Small intestine (tissue), 7 donors: ENCODE results near the gene SRSF11. TPM values are rescaled to one million over a fixed set of nuclear protein-coding genes. Genes with fewer than 3 reads are reported as not detected.
"Not testable (repeated sequence)": the region's sequence is repeated elsewhere in the genome, so short reads cannot be mapped to it uniquely, and the experiment has no call there.

ENCODE experiments used
- DNase-seq, 2 donors: peaks; one replicate each; pipeline versions ENCODE4 v3.0.0 to v3.0.0-alpha.2; 2013
- FAIRE-seq: peaks from 2 replicates; lab custom pipeline; 2012; peaks lifted over from hg19 to GRCh38; lab: Jason Lieb, UNC
- H3K27ac ChIP-seq, 3 donors: one replicate each; pipeline ENCODE4 v1.5.1; 2013; ENCODE audit warnings: low read length in 2 of 3, mild to moderate bottlenecking in 2 of 3, control low read depth in 1 of 3, inconsistent platforms in 1 of 3, low read depth in 1 of 3, moderate library complexity in 1 of 3
- H3K27me3 ChIP-seq, 3 donors: one replicate each; pipeline ENCODE4 v1.6.1; 2013; ENCODE audit warnings: low read length in 3 of 3, inconsistent platforms in 1 of 3; ENCODE audit not compliant: control insufficient read depth in 3 of 3, insufficient read depth in 3 of 3
- H3K36me3 ChIP-seq, 3 donors: one replicate each; pipeline ENCODE4 v1.6.1; 2013; ENCODE audit warnings: low read length in 3 of 3, inconsistent platforms in 1 of 3, low read depth in 1 of 3, mild to moderate bottlenecking in 1 of 3, moderate library complexity in 1 of 3; ENCODE audit not compliant: control insufficient read depth in 3 of 3, insufficient read depth in 2 of 3
- H3K4me1 ChIP-seq, 3 donors: one replicate each; pipeline ENCODE4 v1.6.1; 2013; ENCODE audit warnings: low read length in 2 of 3, inconsistent platforms in 1 of 3, low read depth in 1 of 3, mild to moderate bottlenecking in 1 of 3, moderate library complexity in 1 of 3; ENCODE audit not compliant: control insufficient read depth in 3 of 3, insufficient read depth in 2 of 3
- H3K4me3 ChIP-seq, 3 donors: one replicate each; pipeline ENCODE4 v1.5.1; 2013; ENCODE audit warnings: low read length in 3 of 3, control low read depth in 1 of 3, inconsistent platforms in 1 of 3, low read depth in 1 of 3, mild to moderate bottlenecking in 1 of 3, moderate library complexity in 1 of 3
- H3K9me3 ChIP-seq, 2 donors: one replicate each; pipeline ENCODE4 v1.6.1; 2013; ENCODE audit warnings: low read depth in 1 of 2, low read length in 1 of 2; ENCODE audit not compliant: control insufficient read depth in 2 of 2, insufficient read depth in 1 of 2
- WGBS, 3 donors: extraction: QIAGEN DNeasy Blood & Tissue Kit; methylation state at CpG; one replicate each; pipeline ENCODE4 v1.1.7; 2013; 5-methylcytosine and 5-hydroxymethylcytosine counted together
- polyA plus RNA-seq, 4 donors: library from polyadenylated mRNA; stranded (reverse) in 3 of 4; unstranded in 1 of 4; fragments of 200-250 nt in 3 of 4; fragments of 120-200 nt in 1 of 4; gene quantifications; one replicate each; pipeline versions ENCODE4 v1.2.1 to v1.2.3, GENCODE V29; 2013
- donor health status: healthy with polysubstance abuse.
- donor health status: control.
- donor health status: control.
- donor health status: Bipolar disorder and iron deficiency.
- donor health status: healthy.

The SRSF11 gene
- polyA plus RNA-seq, 4 donors = 67.3 to 283 (median 173) TPM

GRCh38 chr1:70206833-70207232, 14.3 kb upstream of the SRSF11 start:
- Histone ChIP-seq H3K36me3 (peaks cover 0 to 18% (median 0%) of the 10 kb centered on the region in 3 donors), H3K27ac (peak overlapping the region in 1 of 3 donors; percentile 95), H3K4me3 (peak overlapping the region in 2 of 3 donors; percentile 61 to 76)
- WGBS, 3 donors = 76 to 86% (median 81%) methylated on average over 17 of the region's 17 CpGs
- not testable (repeated sequence) for H3K4me1 ChIP-seq, FAIRE-seq, DNase-seq, H3K27me3 ChIP-seq, H3K9me3 ChIP-seq

GRCh38 chr1:70207492-70207891, 13.7 kb upstream of the SRSF11 start:
- DNase-seq (no peak), FAIRE-seq (no peak)
- Histone ChIP-seq H3K27ac (no peak overlapping the region), H3K27me3 (no peaks in the 10 kb centered on the region), H3K4me3 (no peak overlapping the region), H3K4me1 (peaks cover 4 to 8% (median 8%) of the 10 kb centered on the region in 3 donors), H3K9me3 (no peaks in the 10 kb centered on the region), H3K36me3 (peaks cover 0 to 18% (median 0%) of the 10 kb centered on the region in 3 donors)
- 78 to 89% (median 87%) methylated on average over 4 of the region's 4 CpGs for WGBS, 3 donors

GRCh38 chr1:70208292-70208691, 12.9 kb upstream of the SRSF11 start:
- 94 to 95% (median 95%) methylated on average over 7 of the region's 7 CpGs for WGBS, 3 donors
- H3K4me1 ChIP-seq = peaks cover 4 to 8% (median 8%) of the 10 kb centered on the region in 3 donors
- FAIRE-seq = no peak

GRCh38 chr1:70210820-70211219, 10.4 kb upstream of the SRSF11 start:
- FAIRE-seq (no peak), DNase-seq (no peak)
- Histone ChIP-seq H3K4me1 (peaks cover 4 to 8% (median 8%) of the 10 kb centered on the region in 3 donors), H3K36me3 (peaks cover 0 to 24% (median 0%) of the 10 kb centered on the region in 3 donors), H3K27me3 (no peaks in the 10 kb centered on the region), H3K4me3 (no peak overlapping the region), H3K27ac (no peak overlapping the region), H3K9me3 (no peaks in the 10 kb centered on the region)
- WGBS, 3 donors = 48 to 89% (median 73%) methylated on average over 1 of the region's 1 CpG

More at GRCh38 chr1:70208292-70208691, 12.9 kb upstream of the SRSF11 start:
- Histone ChIP-seq H3K27ac (no peak overlapping the region), H3K9me3 (no peaks in the 10 kb centered on the region), H3K27me3 (no peaks in the 10 kb centered on the region), H3K4me3 (no peak overlapping the region), H3K36me3 (peaks cover 0 to 21% (median 0%) of the 10 kb centered on the region in 3 donors)
- no peak for DNase-seq

- Histone ChIP-seq H3K27me3 (no peaks in the 10 kb centered on the region), H3K36me3 (peaks cover 0 to 29% (median 0%) of the 10 kb centered on the region in 3 donors), H3K27ac (no peak overlapping the region), H3K4me1 (peaks cover 4 to 8% (median 8%) of the 10 kb centered on the region in 3 donors), H3K4me3 (no peak overlapping the region), H3K9me3 (no peaks in the 10 kb centered on the region)
- DNase-seq (no peak), FAIRE-seq (no peak)
These were observed 9.6 kb upstream of the SRSF11 start for GRCh38 chr1:70211541-70211940.

- Histone ChIP-seq H3K27ac (no peak overlapping the region), H3K9me3 (no peaks in the 10 kb centered on the region), H3K4me1 (peaks cover 0 to 7% (median 0%) of the 10 kb centered on the region in 3 donors), H3K27me3 (no peaks in the 10 kb centered on the region), H3K36me3 (peaks cover 0 to 11% (median 0%) of the 10 kb centered on the region in 3 donors), H3K4me3 (no peak overlapping the region)
- DNase-seq = no peak
- WGBS, 3 donors = 89 to 99% (median 91%) methylated on average over 2 of the region's 2 CpGs
- no peak for FAIRE-seq
These were observed 1.2 kb upstream of the SRSF11 start for GRCh38 chr1:70220015-70220414.

GRCh38 chr1:70220517-70221237, 503 bp upstream of the SRSF11 start:
- FAIRE-seq = no peak
- peak overlapping the region in 2 of 3 donors; percentile 60 to 83 for H3K4me3 ChIP-seq
- DNase-seq = no peak
- WGBS, 3 donors = 53 to 54% (median 54%) methylated on average over 17 of the region's 17 CpGs
- no peaks in the 10 kb centered on the region for H3K9me3 ChIP-seq
- no peaks in the 10 kb centered on the region for H3K27me3 ChIP-seq
- H3K4me1 ChIP-seq = peaks cover 0 to 7% (median 0%) of the 10 kb centered on the region in 3 donors
- peaks cover 3 to 10% (median 5%) of the 10 kb centered on the region in 3 donors for H3K36me3 ChIP-seq
- H3K27ac ChIP-seq = peak overlapping the region; percentile 99

- 13 to 21% (median 15%) methylated on average over 3 of the region's 3 CpGs for WGBS, 3 donors
- Histone ChIP-seq H3K36me3 (peaks cover 5 to 8% (median 6%) of the 10 kb centered on the region in 3 donors), H3K27ac (peak overlapping the region in 1 of 3 donors; percentile 99), H3K4me1 (peaks cover 0 to 7% (median 2%) of the 10 kb centered on the region in 3 donors), H3K9me3 (no peaks in the 10 kb centered on the region), H3K27me3 (no peaks in the 10 kb centered on the region), H3K4me3 (no peak overlapping the region)
- peak; percentile 85 for FAIRE-seq
- no peak for DNase-seq
These were observed 1.6 kb downstream of the SRSF11 start for GRCh38 chr1:70222716-70223235.
